GM12892 (cell line): Measurements from ENCODE around the gene SPATS2.

Experiments
- POLR2A ChIP-seq: IDR thresholded peaks from 2 replicates; pipeline ENCODE4 v1.6.1; 2011; ENCODE audit warnings: low read depth, low read length, control low read depth
- POLR2AphosphoS5 ChIP-seq: IDR thresholded peaks from 2 replicates; pipeline ENCODE4 v1.6.1; 2011; ENCODE audit warnings: low read depth, low read length, control low read depth
- TAF1 ChIP-seq: IDR thresholded peaks from 2 replicates; pipeline ENCODE4 v1.6.1; 2011; ENCODE audit warnings: low read depth, mild to moderate bottlenecking, control low read depth, low read length, borderline replicate concordance

- TF ChIP-seq POLR2AphosphoS5: no peak
- TF ChIP-seq POLR2A: no peak
- TF ChIP-seq TAF1: no peak
Observed at GRCh38 chr12:49364989-49365388, 2.3 kb upstream of the SPATS2 start.
